HL-60 (cell line): ENCODE results near the gene SGTB.

Experiments
- SPI1 ChIP-seq: IDR thresholded peaks from 2 replicates; pipeline ENCODE4 v1.6.1; 2012; ENCODE audit warnings: low read depth, mild to moderate bottlenecking, borderline replicate concordance
- TF ChIP-seq, protein P1 (sequence below): IDR thresholded peaks from one replicate; pipeline ENCODE4 v1.5.1; 2011; ENCODE audit warnings: low read length, control low read depth, inconsistent platforms; ENCODE audit not compliant: insufficient read depth

DNA sequence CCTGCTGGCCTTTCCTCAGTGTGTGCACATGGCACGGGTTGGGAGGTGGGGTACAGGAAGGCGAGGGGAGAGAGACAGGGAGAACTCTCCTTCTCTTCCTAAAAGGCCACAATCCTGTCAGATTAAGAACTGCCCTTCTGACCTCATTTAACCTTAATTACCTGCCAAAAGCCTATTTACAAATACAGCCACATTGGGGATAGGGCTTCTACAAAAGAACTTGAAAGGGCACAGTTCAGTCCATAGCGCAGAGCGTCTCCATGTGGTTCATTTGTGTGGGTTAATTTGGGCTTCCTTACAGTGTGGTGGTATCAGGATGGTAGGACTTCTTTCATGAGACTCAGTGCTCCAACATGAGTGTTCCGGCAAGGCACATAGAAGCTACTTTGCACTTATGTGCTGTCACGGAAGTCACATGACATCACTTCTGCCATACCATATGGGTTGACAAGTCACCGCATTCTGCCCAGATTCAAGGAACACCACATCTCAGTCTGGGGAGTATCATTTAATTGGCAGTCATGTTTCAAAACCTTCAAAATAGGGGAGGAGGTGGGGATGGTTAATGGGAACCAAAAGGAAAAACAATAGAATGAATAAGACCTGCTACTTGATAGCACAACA is 46.9 kb upstream of the SGTB start:
- TF ChIP-seq, protein P1, sequence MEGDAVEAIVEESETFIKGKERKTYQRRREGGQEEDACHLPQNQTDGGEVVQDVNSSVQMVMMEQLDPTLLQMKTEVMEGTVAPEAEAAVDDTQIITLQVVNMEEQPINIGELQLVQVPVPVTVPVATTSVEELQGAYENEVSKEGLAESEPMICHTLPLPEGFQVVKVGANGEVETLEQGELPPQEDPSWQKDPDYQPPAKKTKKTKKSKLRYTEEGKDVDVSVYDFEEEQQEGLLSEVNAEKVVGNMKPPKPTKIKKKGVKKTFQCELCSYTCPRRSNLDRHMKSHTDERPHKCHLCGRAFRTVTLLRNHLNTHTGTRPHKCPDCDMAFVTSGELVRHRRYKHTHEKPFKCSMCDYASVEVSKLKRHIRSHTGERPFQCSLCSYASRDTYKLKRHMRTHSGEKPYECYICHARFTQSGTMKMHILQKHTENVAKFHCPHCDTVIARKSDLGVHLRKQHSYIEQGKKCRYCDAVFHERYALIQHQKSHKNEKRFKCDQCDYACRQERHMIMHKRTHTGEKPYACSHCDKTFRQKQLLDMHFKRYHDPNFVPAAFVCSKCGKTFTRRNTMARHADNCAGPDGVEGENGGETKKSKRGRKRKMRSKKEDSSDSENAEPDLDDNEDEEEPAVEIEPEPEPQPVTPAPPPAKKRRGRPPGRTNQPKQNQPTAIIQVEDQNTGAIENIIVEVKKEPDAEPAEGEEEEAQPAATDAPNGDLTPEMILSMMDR, result no peak
- no peak for TF ChIP-seq SPI1
